PC-9 (cell line): ENCODE results near the gene OR2G3.

Experiments
- CTCF ChIP-seq: fragments of 200-600 bp; sonication (generic); conservative IDR thresholded peaks from 2 replicates; pipeline ENCODE4 v1.6.1; 2017; ENCODE audit warnings: mixed run types, antibody characterized with exemption, mild to moderate bottlenecking, moderate library complexity
- EZH2 ChIP-seq: fragments of 200-600 bp; sonication (generic); IDR thresholded peaks from 2 replicates; pipeline ENCODE4 v1.8.0; 2017; ENCODE audit warnings: antibody characterized with exemption, low read depth

GRCh38 chr1:247588060-247588459, 17.3 kb upstream of the OR2G3 start, which contains the start of gene OR2G2:
- TF ChIP-seq EZH2: no peak
- TF ChIP-seq CTCF: no peak
